Erythroblast (primary cell): ENCODE data around the gene KCNMA1.
"Not testable (repeated sequence)": the region's sequence is repeated elsewhere in the genome, so short reads cannot be mapped to it uniquely, and the experiment has no call there.

Experiments used
- DNase-seq, 2 experiments: peaks; one replicate each; lab custom pipeline; 2025; lab: John Stamatoyannopoulos, UW
- GATA1 ChIP-seq: IDR thresholded peaks from 2 replicates; pipeline ENCODE4 v1.6.1; 2011; ENCODE audit warnings: low read depth, mild to moderate bottlenecking, control low read depth, low read length, moderate library complexity
- POLR2A ChIP-seq: IDR thresholded peaks from 2 replicates; pipeline ENCODE4 v1.6.1; 2011; ENCODE audit warnings: mild to moderate bottlenecking, low read length

Gene KCNMA1

GRCh38 chr10:77671594-77672252, 34.1 kb upstream of the KCNMA1 start:
- DNase-seq = no peak
- no peak for TF ChIP-seq POLR2A
- no peak for TF ChIP-seq GATA1

- no peak for DNase-seq
- TF ChIP-seq GATA1 = no peak
- no peak for TF ChIP-seq POLR2A
Measured at GRCh38 chr10:77670817-77671443, 33.3 kb upstream of the KCNMA1 start.

GRCh38 chr10:77669892-77670291, 32.3 kb upstream of the KCNMA1 start:
- DNase-seq = no peak
- TF ChIP-seq GATA1 (no peak), POLR2A (no peak)

GRCh38 chr10:77667426-77668324, 30.1 kb upstream of the KCNMA1 start:
- no peak for DNase-seq
- no peak for TF ChIP-seq GATA1
- TF ChIP-seq POLR2A = no peak

- TF ChIP-seq POLR2A = no peak
- TF ChIP-seq GATA1 = no peak
Measured at GRCh38 chr10:77666821-77667220, 29.2 kb upstream of the KCNMA1 start.

GRCh38 chr10:77664696-77665095, 27.1 kb upstream of the KCNMA1 start:
- TF ChIP-seq POLR2A = no peak
- TF ChIP-seq GATA1 = no peak
- DNase-seq = no peak

More at GRCh38 chr10:77666821-77667220, 29.2 kb upstream of the KCNMA1 start:
- no peak for DNase-seq

- no peak for DNase-seq
- no peak for TF ChIP-seq GATA1
Measured at GRCh38 chr10:77664008-77664407, 26.4 kb upstream of the KCNMA1 start.

GRCh38 chr10:77661674-77662073, 24.1 kb upstream of the KCNMA1 start:
- no peak for DNase-seq
- TF ChIP-seq POLR2A = no peak
- TF ChIP-seq GATA1 = no peak

- TF ChIP-seq POLR2A = no peak
- no peak for TF ChIP-seq GATA1
- DNase-seq = no peak
Measured at GRCh38 chr10:77661100-77661499, 23.5 kb upstream of the KCNMA1 start.

GRCh38 chr10:77659046-77659670, 21.6 kb upstream of the KCNMA1 start:
- DNase-seq = not testable (repeated sequence)

GRCh38 chr10:77653210-77653609, 15.6 kb upstream of the KCNMA1 start:
- no peak for DNase-seq

GRCh38 chr10:77649333-77650331, 12.0 kb upstream of the KCNMA1 start:
- TF ChIP-seq GATA1 (no peak), POLR2A (no peak)
- no peak for DNase-seq

More at GRCh38 chr10:77653210-77653609, 15.6 kb upstream of the KCNMA1 start:
- no peak for TF ChIP-seq POLR2A

GRCh38 chr10:77648472-77648871, 10.9 kb upstream of the KCNMA1 start:
- TF ChIP-seq POLR2A (no peak), GATA1 (no peak)
- DNase-seq = no peak
